ENCODE results near the gene SCGN.

- TF ChIP-seq CTCF (optimal IDR thresholded peaks at IDR 0.05 in 1 of 3, IDR thresholded peaks at IDR 0.05 in 1 of 3, conservative IDR thresholded peaks at IDR 0.05 in 1 of 3; ENCODE audit: extremely low read depth in 1 of 3, insufficient read depth in 2 of 3, low read length in 3 of 3) (no peak), EZH2 (IDR thresholded peaks at IDR 0.05; ENCODE audit: low read length) (no peak)
Measured at GRCh38 chr6:25748049-25748448, 96.0 kb downstream of the SCGN start.
